Measurements from ENCODE around the gene ADGB.
A peak's percentile ranks its signal among the peaks of the same experiment; 100 is the strongest.

The ADGB gene

GRCh38 chr6:146581968-146582367 lies 16.8 kb upstream of the ADGB start:
- no peaks in the 10 kb centered on the region for H3K36me3 ChIP-seq (ENCODE audit: control insufficient read depth in 1 of 2, insufficient read depth in 2 of 2, low read length in 2 of 2)
- no peak overlapping the region for H3K18ac ChIP-seq (ENCODE audit: low read length)
- no peak overlapping the region for H3K27ac ChIP-seq (ENCODE audit: low read depth, low read length)
- H2AFZ ChIP-seq (ENCODE audit: insufficient read depth, low read length, poor library complexity): no peak overlapping the region
- H3K79me1 ChIP-seq (ENCODE audit: low read length): no peaks in the 10 kb centered on the region
- H3K79me2 ChIP-seq (ENCODE audit: control insufficient read depth, insufficient read depth, low read length, poor library complexity): no peaks in the 10 kb centered on the region
- H3K23ac ChIP-seq (ENCODE audit: low read length): no peak overlapping the region
- H2BK120ac ChIP-seq (ENCODE audit: insufficient read depth, low read length, poor library complexity): no peak overlapping the region
- no peaks in the 10 kb centered on the region for H3K4me1 ChIP-seq (ENCODE audit: control insufficient read depth in 1 of 2, insufficient read depth in 2 of 2, low read length in 2 of 2)
- H3K4me2 ChIP-seq (ENCODE audit: low read length): no peak overlapping the region
- no peak overlapping the region for H3K14ac ChIP-seq (ENCODE audit: low read length)
- H4K91ac ChIP-seq (ENCODE audit: low read depth, low read length): no peak overlapping the region
- no peak overlapping the region for H3K9ac ChIP-seq (ENCODE audit: low read length)
- no peak for DNase-seq
- H3K4ac ChIP-seq (ENCODE audit: low read depth, low read length): no peak overlapping the region
- H4K12ac ChIP-seq (ENCODE audit: low read depth, low read length): no peak overlapping the region
- H2BK12ac ChIP-seq (ENCODE audit: low read length): no peak overlapping the region
- no peak overlapping the region for H4K8ac ChIP-seq (ENCODE audit: low read depth, low read length)
- H2BK5ac ChIP-seq (ENCODE audit: low read depth, low read length, poor library complexity): no peak overlapping the region
- no peaks in the 10 kb centered on the region for H3K9me3 ChIP-seq (ENCODE audit: insufficient read depth, low read depth, low read length)
- H2AK5ac ChIP-seq (ENCODE audit: low read length): no peak overlapping the region
- no peak overlapping the region for H3K4me3 ChIP-seq (ENCODE audit: low read depth, low read length)
- WGBS (ENCODE audit: extremely low coverage, insufficient coverage, insufficient read length): no CpG with 5 or more reads among the region's 1 CpG
- H3K27me3 ChIP-seq (ENCODE audit: insufficient read depth, low read length): no peaks in the 10 kb centered on the region

GRCh38 chr6:146582857-146583256 lies 15.9 kb upstream of the ADGB start:
- Histone ChIP-seq H3K4me1 (ENCODE audit: control insufficient read depth in 1 of 2, insufficient read depth in 2 of 2, low read length in 2 of 2) (no peaks in the 10 kb centered on the region), H3K9ac (ENCODE audit: low read length) (no peak overlapping the region), H3K18ac (ENCODE audit: low read length) (no peak overlapping the region), H3K4me3 (ENCODE audit: low read depth, low read length) (no peak overlapping the region), H2BK5ac (ENCODE audit: low read depth, low read length, poor library complexity) (no peak overlapping the region), H3K4ac (ENCODE audit: low read depth, low read length) (no peak overlapping the region), H3K9me3 (ENCODE audit: insufficient read depth, low read depth, low read length) (no peaks in the 10 kb centered on the region), H3K27me3 (ENCODE audit: insufficient read depth, low read length) (no peaks in the 10 kb centered on the region), H3K23ac (ENCODE audit: low read length) (no peak overlapping the region), H4K12ac (ENCODE audit: low read depth, low read length) (no peak overlapping the region), H3K79me2 (ENCODE audit: control insufficient read depth, insufficient read depth, low read length, poor library complexity) (no peaks in the 10 kb centered on the region), H2BK12ac (ENCODE audit: low read length) (no peak overlapping the region), H3K79me1 (ENCODE audit: low read length) (no peaks in the 10 kb centered on the region), H3K4me2 (ENCODE audit: low read length) (no peak overlapping the region), H4K91ac (ENCODE audit: low read depth, low read length) (no peak overlapping the region), H3K36me3 (ENCODE audit: control insufficient read depth in 1 of 2, insufficient read depth in 2 of 2, low read length in 2 of 2) (no peaks in the 10 kb centered on the region), H2AK5ac (ENCODE audit: low read length) (no peak overlapping the region), H3K27ac (ENCODE audit: low read depth, low read length) (no peak overlapping the region), H3K14ac (ENCODE audit: low read length) (no peak overlapping the region), H4K8ac (ENCODE audit: low read depth, low read length) (no peak overlapping the region), H2BK120ac (ENCODE audit: insufficient read depth, low read length, poor library complexity) (no peak overlapping the region), H2AFZ (ENCODE audit: insufficient read depth, low read length, poor library complexity) (no peak overlapping the region)
- WGBS (ENCODE audit: extremely low coverage, insufficient coverage, insufficient read length): no CpG with 5 or more reads among the region's 5 CpGs
- peak in 1 of 2 donors; percentile 8 for DNase-seq

DNA sequence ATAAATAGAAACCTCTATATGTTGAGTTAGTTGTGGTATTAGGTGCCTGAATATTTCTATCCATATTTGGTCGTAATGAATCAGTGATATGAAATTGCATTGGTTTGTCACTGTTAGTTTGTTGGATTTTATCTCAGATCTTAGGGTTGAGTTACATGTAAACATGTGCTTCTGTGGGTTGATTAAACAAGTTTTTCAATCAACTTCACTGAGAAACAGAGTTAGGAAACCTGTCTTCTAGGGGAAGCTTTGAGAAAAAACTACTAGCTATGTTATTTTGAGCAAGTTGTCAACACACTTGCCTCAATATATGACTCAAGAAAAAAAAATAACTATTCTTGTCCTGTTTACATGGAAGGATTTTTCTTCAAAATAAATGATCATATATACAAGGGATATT lies 14.8 kb upstream of the ADGB start:
- H3K4me3 ChIP-seq (ENCODE audit: low read depth, low read length): no peak overlapping the region
- H3K4me1 ChIP-seq (ENCODE audit: control insufficient read depth in 1 of 2, insufficient read depth in 2 of 2, low read length in 2 of 2): no peaks in the 10 kb centered on the region
- no peak for DNase-seq
- H3K18ac ChIP-seq (ENCODE audit: low read length): no peak overlapping the region
- no peaks in the 10 kb centered on the region for H3K79me1 ChIP-seq (ENCODE audit: low read length)
- no peak overlapping the region for H2AK5ac ChIP-seq (ENCODE audit: low read length)
- no peak overlapping the region for H4K8ac ChIP-seq (ENCODE audit: low read depth, low read length)
- H2BK120ac ChIP-seq (ENCODE audit: insufficient read depth, low read length, poor library complexity): no peak overlapping the region
- H3K36me3 ChIP-seq (ENCODE audit: control insufficient read depth in 1 of 2, insufficient read depth in 2 of 2, low read length in 2 of 2): no peaks in the 10 kb centered on the region
- H3K27ac ChIP-seq (ENCODE audit: low read depth, low read length): no peak overlapping the region
- H3K23ac ChIP-seq (ENCODE audit: low read length): no peak overlapping the region
- no peak overlapping the region for H3K4me2 ChIP-seq (ENCODE audit: low read length)
- no peak overlapping the region for H2AFZ ChIP-seq (ENCODE audit: insufficient read depth, low read length, poor library complexity)
- H3K9ac ChIP-seq (ENCODE audit: low read length): no peak overlapping the region
- H2BK12ac ChIP-seq (ENCODE audit: low read length): no peak overlapping the region
- H4K12ac ChIP-seq (ENCODE audit: low read depth, low read length): no peak overlapping the region
- H4K91ac ChIP-seq (ENCODE audit: low read depth, low read length): no peak overlapping the region
- H3K27me3 ChIP-seq (ENCODE audit: insufficient read depth, low read length): no peaks in the 10 kb centered on the region
- no peaks in the 10 kb centered on the region for H3K9me3 ChIP-seq (ENCODE audit: insufficient read depth, low read depth, low read length)
- no peak overlapping the region for H2BK5ac ChIP-seq (ENCODE audit: low read depth, low read length, poor library complexity)
- H3K14ac ChIP-seq (ENCODE audit: low read length): no peak overlapping the region
- WGBS (ENCODE audit: extremely low coverage, insufficient coverage, insufficient read length): no CpG with 5 or more reads among the region's 1 CpG
- H3K79me2 ChIP-seq (ENCODE audit: control insufficient read depth, insufficient read depth, low read length, poor library complexity): no peaks in the 10 kb centered on the region
- no peak overlapping the region for H3K4ac ChIP-seq (ENCODE audit: low read depth, low read length)

DNA sequence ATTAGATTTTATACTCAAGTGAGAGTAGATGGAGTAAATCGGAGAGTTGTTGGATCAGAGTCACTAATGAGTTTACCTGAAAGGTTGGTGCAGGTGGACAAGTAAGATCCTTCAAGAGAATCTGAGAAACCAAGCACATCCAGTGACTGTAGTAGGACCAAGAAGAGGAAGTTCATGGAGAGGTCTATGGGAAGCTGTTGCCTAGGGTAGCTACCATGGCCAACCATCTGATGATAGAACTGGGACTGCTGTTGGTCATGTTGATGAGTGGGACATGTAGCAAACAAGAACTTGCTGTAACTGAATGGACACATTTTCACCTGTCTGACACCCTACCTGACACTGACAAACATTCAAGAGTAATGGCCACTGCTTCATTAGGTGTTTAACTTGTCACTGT lies 11.3 kb upstream of the ADGB start:
- H3K4ac ChIP-seq (ENCODE audit: low read depth, low read length): no peak overlapping the region
- H2AFZ ChIP-seq (ENCODE audit: insufficient read depth, low read length, poor library complexity): no peak overlapping the region
- no peak overlapping the region for H4K12ac ChIP-seq (ENCODE audit: low read depth, low read length)
- no peak overlapping the region for H4K8ac ChIP-seq (ENCODE audit: low read depth, low read length)
- no peak overlapping the region for H3K9ac ChIP-seq (ENCODE audit: low read length)
- H3K27me3 ChIP-seq (ENCODE audit: insufficient read depth, low read length): no peaks in the 10 kb centered on the region
- no CpG with 5 or more reads among the region's 1 CpG for WGBS (ENCODE audit: extremely low coverage, insufficient coverage, insufficient read length)
- H3K79me2 ChIP-seq (ENCODE audit: control insufficient read depth, insufficient read depth, low read length, poor library complexity): no peaks in the 10 kb centered on the region
- no peaks in the 10 kb centered on the region for H3K36me3 ChIP-seq (ENCODE audit: control insufficient read depth in 1 of 2, insufficient read depth in 2 of 2, low read length in 2 of 2)
- H4K91ac ChIP-seq (ENCODE audit: low read depth, low read length): no peak overlapping the region
- DNase-seq: no peak
- peak overlapping the region; percentile 92 for H3K23ac ChIP-seq (ENCODE audit: low read length)
- H2AK5ac ChIP-seq (ENCODE audit: low read length): no peak overlapping the region
- no peaks in the 10 kb centered on the region for H3K4me1 ChIP-seq (ENCODE audit: control insufficient read depth in 1 of 2, insufficient read depth in 2 of 2, low read length in 2 of 2)
- no peak overlapping the region for H3K4me2 ChIP-seq (ENCODE audit: low read length)
- H3K27ac ChIP-seq (ENCODE audit: low read depth, low read length): no peak overlapping the region
- no peak overlapping the region for H3K18ac ChIP-seq (ENCODE audit: low read length)
- no peak overlapping the region for H2BK120ac ChIP-seq (ENCODE audit: insufficient read depth, low read length, poor library complexity)
- no peak overlapping the region for H3K14ac ChIP-seq (ENCODE audit: low read length)
- H2BK5ac ChIP-seq (ENCODE audit: low read depth, low read length, poor library complexity): no peak overlapping the region
- no peak overlapping the region for H3K4me3 ChIP-seq (ENCODE audit: low read depth, low read length)
- no peak overlapping the region for H2BK12ac ChIP-seq (ENCODE audit: low read length)
- no peaks in the 10 kb centered on the region for H3K79me1 ChIP-seq (ENCODE audit: low read length)
- no peaks in the 10 kb centered on the region for H3K9me3 ChIP-seq (ENCODE audit: insufficient read depth, low read depth, low read length)

All from trophoblast cell (in vitro differentiated cells and primary cell).